G401.6 (cell line): Measurements from ENCODE around the gene ZNF644.
"Not testable (repeated sequence)": the region's sequence is repeated elsewhere in the genome, so short reads cannot be mapped to it uniquely, and the experiment has no call there.

Experiments used
- FAIRE-seq: peaks from 2 replicates; lab custom pipeline; 2012; peaks lifted over from hg19 to GRCh38; lab: Jason Lieb, UNC

ZNF644 gene

GRCh38 chr1:90986953-90987352 is 34.9 kb downstream of the ZNF644 start:
- no peak for FAIRE-seq

- FAIRE-seq = no peak
Observed at GRCh38 chr1:90977522-90977921, 44.3 kb downstream of the ZNF644 start.

GRCh38 chr1:90973897-90974798 is 47.7 kb downstream of the ZNF644 start:
- FAIRE-seq = no peak

- FAIRE-seq = no peak
Observed at GRCh38 chr1:90970208-90970607, 51.6 kb downstream of the ZNF644 start.

- no peak for FAIRE-seq
Observed at GRCh38 chr1:90969241-90969640, 52.6 kb downstream of the ZNF644 start.

- FAIRE-seq = peak; percentile 96
Observed at GRCh38 chr1:90964444-90965035, 57.3 kb downstream of the ZNF644 start.

GRCh38 chr1:90963651-90964050 is 58.2 kb downstream of the ZNF644 start:
- no peak for FAIRE-seq

- no peak for FAIRE-seq
Observed at GRCh38 chr1:90963236-90963635, 58.6 kb downstream of the ZNF644 start.

GRCh38 chr1:90959352-90960206 is 62.3 kb downstream of the ZNF644 start:
- FAIRE-seq = no peak

- FAIRE-seq = no peak
Observed at GRCh38 chr1:90957497-90957896, 64.3 kb downstream of the ZNF644 start.

GRCh38 chr1:90955769-90956168 is 66.1 kb downstream of the ZNF644 start:
- no peak for FAIRE-seq

GRCh38 chr1:90952906-90953305 is 68.9 kb downstream of the ZNF644 start:
- no peak for FAIRE-seq

- FAIRE-seq = no peak
Observed at GRCh38 chr1:90951009-90951408, 70.8 kb downstream of the ZNF644 start.

- FAIRE-seq = no peak
Observed at GRCh38 chr1:90948301-90948700, 73.5 kb downstream of the ZNF644 start.

GRCh38 chr1:90946630-90947029 is 75.2 kb downstream of the ZNF644 start:
- no peak for FAIRE-seq

- FAIRE-seq = peak; percentile 30
Observed at GRCh38 chr1:90945287-90945686, 76.5 kb downstream of the ZNF644 start.

GRCh38 chr1:90943966-90944365 is 77.9 kb downstream of the ZNF644 start:
- no peak for FAIRE-seq

- no peak for FAIRE-seq
Observed at GRCh38 chr1:90940746-90941145, 81.1 kb downstream of the ZNF644 start.

- FAIRE-seq = no peak
Observed at GRCh38 chr1:90936731-90937130, 85.1 kb downstream of the ZNF644 start.

- no peak for FAIRE-seq
Observed at GRCh38 chr1:90936061-90936460, 85.8 kb downstream of the ZNF644 start.

GRCh38 chr1:90928231-90928630 is 93.6 kb downstream of the ZNF644 start:
- FAIRE-seq = not testable (repeated sequence)

GRCh38 chr1:90927674-90928073 is 94.2 kb downstream of the ZNF644 start:
- not testable (repeated sequence) for FAIRE-seq

GRCh38 chr1:90926971-90927370 is 94.9 kb downstream of the ZNF644 start:
- FAIRE-seq = no peak
